ENCODE measurements around the gene CYBA. TPM values are rescaled to one million over a fixed set of nuclear protein-coding genes. Genes with fewer than 3 reads are reported as not detected.

CYBA gene
- total RNA-seq, 4 donors from 2014 or later = 67.1 to 205 (median 98.7) TPM

DNA sequence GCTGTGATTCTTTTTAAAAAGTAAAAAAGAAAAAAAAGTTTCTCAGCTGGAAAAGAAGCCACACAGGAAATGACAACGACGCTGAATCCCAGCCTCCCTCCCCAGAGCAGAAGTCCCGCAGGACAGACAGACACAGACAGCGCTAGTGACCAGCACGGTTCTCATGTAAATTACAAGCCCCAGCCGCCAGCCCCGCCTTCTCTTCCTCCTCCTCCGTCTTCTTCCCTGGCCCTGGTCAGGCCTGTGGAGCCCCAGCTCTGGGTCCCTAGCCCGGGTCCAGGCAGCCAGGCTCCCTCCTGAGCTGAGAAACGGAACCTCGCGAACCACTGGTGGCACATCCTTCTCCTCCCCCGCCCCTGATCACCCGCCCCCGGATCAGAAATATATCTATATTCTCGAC lies 19.5 kb downstream of the CYBA start:
- Histone ChIP-seq H3K9me3 (no peaks in the 10 kb centered on the region), H3K27ac (no peak overlapping the region), H3K36me3 (peaks cover 5 to 63% (median 15%) of the 10 kb centered on the region in 3 donors), H3K4me1 (peaks cover 12 to 23% (median 14%) of the 10 kb centered on the region in 3 donors), H3K4me3 (no peak overlapping the region), H3K27me3 (peaks cover 0 to 31% (median 2%) of the 10 kb centered on the region in 4 donors)
- 75 to 81% methylated on average over 15 to 16 of the region's 16 CpGs for WGBS, 2 donors
- DNase-seq = no peak
- intact Hi-C loops (cut with DNase I) = no loop called here
- TF ChIP-seq, protein P1, sequence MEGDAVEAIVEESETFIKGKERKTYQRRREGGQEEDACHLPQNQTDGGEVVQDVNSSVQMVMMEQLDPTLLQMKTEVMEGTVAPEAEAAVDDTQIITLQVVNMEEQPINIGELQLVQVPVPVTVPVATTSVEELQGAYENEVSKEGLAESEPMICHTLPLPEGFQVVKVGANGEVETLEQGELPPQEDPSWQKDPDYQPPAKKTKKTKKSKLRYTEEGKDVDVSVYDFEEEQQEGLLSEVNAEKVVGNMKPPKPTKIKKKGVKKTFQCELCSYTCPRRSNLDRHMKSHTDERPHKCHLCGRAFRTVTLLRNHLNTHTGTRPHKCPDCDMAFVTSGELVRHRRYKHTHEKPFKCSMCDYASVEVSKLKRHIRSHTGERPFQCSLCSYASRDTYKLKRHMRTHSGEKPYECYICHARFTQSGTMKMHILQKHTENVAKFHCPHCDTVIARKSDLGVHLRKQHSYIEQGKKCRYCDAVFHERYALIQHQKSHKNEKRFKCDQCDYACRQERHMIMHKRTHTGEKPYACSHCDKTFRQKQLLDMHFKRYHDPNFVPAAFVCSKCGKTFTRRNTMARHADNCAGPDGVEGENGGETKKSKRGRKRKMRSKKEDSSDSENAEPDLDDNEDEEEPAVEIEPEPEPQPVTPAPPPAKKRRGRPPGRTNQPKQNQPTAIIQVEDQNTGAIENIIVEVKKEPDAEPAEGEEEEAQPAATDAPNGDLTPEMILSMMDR (IDR thresholded peaks at IDR 0.05) = no peak
- no peak for TF ChIP-seq POLR2A (IDR thresholded peaks at IDR 0.05)

- peaks cover 5 to 67% (median 15%) of the 10 kb centered on the region in 3 donors for H3K36me3 ChIP-seq
Measured at GRCh38 chr16:88630941-88631340, 19.9 kb downstream of the CYBA start.

GRCh38 chr16:88630433-88630832 lies 20.4 kb downstream of the CYBA start:
- peaks cover 7 to 72% (median 16%) of the 10 kb centered on the region in 3 donors for H3K36me3 ChIP-seq
- H3K9me3 ChIP-seq = no peaks in the 10 kb centered on the region
- H3K27ac ChIP-seq = no peak overlapping the region
- DNase-seq = no peak
- TF ChIP-seq, protein P1 (IDR thresholded peaks at IDR 0.05) = no peak
- TF ChIP-seq POLR2A (IDR thresholded peaks at IDR 0.05) = no peak
- peaks cover 0 to 22% (median 0%) of the 10 kb centered on the region in 4 donors for H3K27me3 ChIP-seq
- H3K4me3 ChIP-seq = no peak overlapping the region
- H3K4me1 ChIP-seq = peaks cover 12 to 23% (median 14%) of the 10 kb centered on the region in 3 donors
- intact Hi-C loops (cut with DNase I) = no loop called here
- 100% methylated on average over 1 of the region's 12 CpGs; no CpG with 5 or more reads in 1 of the 2 donors for WGBS, 2 donors

More at GRCh38 chr16:88630941-88631340, 19.9 kb downstream of the CYBA start:
- Histone ChIP-seq H3K27ac (no peak overlapping the region), H3K4me1 (peaks cover 12 to 23% (median 14%) of the 10 kb centered on the region in 3 donors), H3K4me3 (no peak overlapping the region), H3K9me3 (no peaks in the 10 kb centered on the region), H3K27me3 (peaks cover 0 to 27% (median 0%) of the 10 kb centered on the region in 4 donors)
- TF ChIP-seq POLR2A (IDR thresholded peaks at IDR 0.05) = no peak
- TF ChIP-seq, protein P1 (IDR thresholded peaks at IDR 0.05) = no peak
- 93 to 96% methylated on average over 8 to 15 of the region's 23 CpGs for WGBS, 2 donors
- intact Hi-C loops (cut with DNase I) = no loop called here
- DNase-seq = no peak

- Histone ChIP-seq H3K36me3 (peaks cover 13 to 78% (median 22%) of the 10 kb centered on the region in 3 donors), H3K4me3 (no peak overlapping the region), H3K9me3 (no peaks in the 10 kb centered on the region), H3K27ac (no peak overlapping the region), H3K4me1 (peaks cover 9 to 17% (median 11%) of the 10 kb centered on the region in 3 donors), H3K27me3 (peaks cover 0 to 16% (median 0%) of the 10 kb centered on the region in 4 donors)
- DNase-seq = no peak
- intact Hi-C loops (cut with DNase I) = no loop called here
- 79 to 96% methylated on average over 7 to 8 of the region's 9 CpGs for WGBS, 2 donors
- no peak for TF ChIP-seq POLR2A (IDR thresholded peaks at IDR 0.05)
- TF ChIP-seq, protein P1 (IDR thresholded peaks at IDR 0.05) = no peak
Measured at GRCh38 chr16:88629835-88630234, 21.0 kb downstream of the CYBA start.

GRCh38 chr16:88628512-88628974 lies 22.3 kb downstream of the CYBA start:
- Histone ChIP-seq H3K9me3 (no peaks in the 10 kb centered on the region), H3K4me1 (peaks cover 0 to 4% (median 0%) of the 10 kb centered on the region in 3 donors), H3K36me3 (peaks cover 23 to 91% (median 35%) of the 10 kb centered on the region in 3 donors), H3K27me3 (peaks cover 0 to 3% (median 0%) of the 10 kb centered on the region in 4 donors), H3K4me3 (no peak overlapping the region), H3K27ac (no peak overlapping the region)
- no peak for DNase-seq
- WGBS, 2 donors = 58% methylated on average over 2 of the region's 12 CpGs; no CpG with 5 or more reads in 1 of the 2 donors
- TF ChIP-seq, protein P1 (IDR thresholded peaks at IDR 0.05) = no peak
- TF ChIP-seq POLR2A (IDR thresholded peaks at IDR 0.05) = no peak
- intact Hi-C loops (cut with DNase I) = no loop called here
